Measurements from ENCODE around the gene WNT2.
A peak's percentile ranks its signal among the peaks of the same experiment; 100 is the strongest.
"Not testable (repeated sequence)": the region's sequence is repeated elsewhere in the genome, so short reads cannot be mapped to it uniquely, and the experiment has no call there.

Gene WNT2

DNA sequence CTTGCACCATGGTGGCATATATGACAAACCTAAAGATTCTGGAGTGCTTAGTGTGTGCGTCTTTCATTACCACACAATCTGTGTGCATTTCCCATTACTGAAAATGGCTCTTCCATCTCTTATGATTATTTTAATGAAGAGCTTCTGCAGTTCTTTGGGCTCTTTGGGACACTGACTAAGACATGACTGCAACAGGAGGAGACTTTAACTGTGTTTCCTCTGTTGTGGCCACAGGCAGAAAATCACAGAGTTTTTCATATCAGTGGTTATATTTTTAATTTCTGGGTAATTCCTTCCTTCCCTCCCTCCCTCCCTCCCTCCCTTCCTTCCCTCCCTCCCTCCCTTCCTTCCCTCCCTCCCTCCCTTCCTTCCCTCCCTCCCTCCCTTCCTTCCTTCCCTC is 58.1 kb downstream of the WNT2 start:
- no peak for DNase-seq

DNA sequence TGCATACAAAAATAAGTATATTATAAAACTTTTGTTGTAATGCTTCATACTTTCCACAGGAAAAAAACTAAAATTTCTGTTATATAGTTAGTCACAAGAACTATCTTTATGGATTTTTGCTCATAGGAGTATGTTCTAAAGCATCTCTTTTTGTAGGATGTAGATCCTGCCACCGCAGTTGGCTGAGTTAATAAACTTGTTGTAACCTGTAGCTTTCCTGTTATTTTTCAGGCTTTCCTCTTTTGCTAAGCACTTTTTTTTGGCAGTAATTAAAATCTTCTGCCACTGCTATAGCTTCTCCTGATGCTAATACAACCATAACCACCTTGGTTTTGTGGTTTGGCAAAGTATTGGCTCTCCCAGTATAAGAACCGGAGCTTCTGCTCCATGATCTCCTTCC is 60.3 kb downstream of the WNT2 start:
- no peak for DNase-seq

DNA sequence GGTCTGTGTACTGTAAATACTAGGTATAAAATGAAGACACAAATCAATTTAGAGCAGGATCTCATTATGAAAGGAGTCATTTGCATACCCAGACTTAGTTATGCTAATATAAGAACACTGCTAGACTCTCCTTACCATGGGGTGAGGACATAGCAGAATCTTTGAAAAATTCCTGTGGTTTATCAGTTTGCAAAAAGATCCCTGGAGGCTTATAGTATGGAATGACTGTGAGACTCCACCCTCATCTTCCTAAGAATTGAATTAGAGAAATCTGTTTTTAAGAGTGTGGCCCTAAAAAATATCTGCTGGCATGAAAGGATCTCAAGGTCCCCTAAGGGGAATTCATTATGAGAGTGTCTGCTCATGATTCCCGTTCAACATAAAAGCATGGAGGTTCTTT is 63.2 kb downstream of the WNT2 start:
- DNase-seq, result no peak

DNA sequence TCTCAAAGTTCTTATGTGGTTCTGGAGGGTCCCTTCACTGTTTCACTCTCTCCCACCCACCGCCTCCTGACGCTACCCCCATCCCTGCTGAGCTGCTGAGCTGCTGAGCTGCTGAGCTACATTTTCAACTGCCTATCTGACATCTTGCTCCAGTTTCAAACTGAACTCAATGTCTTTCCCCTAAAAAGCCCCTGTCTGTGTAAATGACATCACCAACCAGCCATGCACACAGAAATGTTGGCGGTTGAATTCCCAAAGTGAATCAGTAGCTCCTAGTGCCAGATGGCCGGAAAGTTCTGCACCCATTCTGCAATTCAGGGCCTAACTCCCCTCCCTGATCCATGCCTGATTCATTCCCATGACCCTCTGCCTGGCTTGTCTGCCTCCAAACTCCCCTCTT is 71.2 kb downstream of the WNT2 start:
- DNase-seq, result no peak

DNA sequence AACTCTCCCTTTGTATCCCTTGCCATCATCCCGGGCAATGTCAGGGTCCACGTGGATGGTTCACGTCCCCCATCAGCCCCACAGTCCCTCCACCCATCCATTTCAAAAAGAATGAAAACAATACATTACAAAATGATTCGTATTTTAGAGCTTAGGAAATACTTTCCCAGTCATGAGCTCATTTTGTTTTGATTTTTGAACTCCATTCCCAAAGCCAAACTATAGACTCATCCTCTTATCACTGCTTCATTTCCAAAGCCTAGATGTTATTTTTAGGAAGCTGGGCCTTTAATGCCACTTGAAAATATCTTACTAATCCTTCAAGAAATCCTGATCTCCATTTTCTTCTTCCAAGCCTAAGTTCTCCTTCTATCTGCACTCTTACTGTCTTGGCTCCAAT is 72.1 kb downstream of the WNT2 start:
- DNase-seq, result no peak

DNA sequence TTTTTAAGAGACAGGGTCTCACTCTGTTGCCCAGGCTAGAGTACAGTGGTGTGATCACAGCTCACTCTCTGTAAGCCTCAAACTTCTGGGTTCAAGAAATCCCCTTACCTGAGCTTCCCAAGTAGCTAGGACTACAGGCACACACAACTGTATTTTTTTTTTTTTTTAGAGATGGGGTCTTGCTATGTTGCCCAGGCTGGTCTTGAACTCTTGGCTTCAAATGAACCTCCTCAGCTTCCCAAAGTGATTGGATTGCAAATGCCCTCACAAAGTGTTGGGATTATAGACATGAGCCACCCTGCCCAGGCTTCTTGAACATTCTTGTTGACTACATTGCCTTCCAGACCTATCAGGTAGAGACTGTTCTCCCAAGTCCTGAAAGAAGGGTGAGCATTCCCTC is 72.6 kb downstream of the WNT2 start:
- DNase-seq, result no peak

DNA sequence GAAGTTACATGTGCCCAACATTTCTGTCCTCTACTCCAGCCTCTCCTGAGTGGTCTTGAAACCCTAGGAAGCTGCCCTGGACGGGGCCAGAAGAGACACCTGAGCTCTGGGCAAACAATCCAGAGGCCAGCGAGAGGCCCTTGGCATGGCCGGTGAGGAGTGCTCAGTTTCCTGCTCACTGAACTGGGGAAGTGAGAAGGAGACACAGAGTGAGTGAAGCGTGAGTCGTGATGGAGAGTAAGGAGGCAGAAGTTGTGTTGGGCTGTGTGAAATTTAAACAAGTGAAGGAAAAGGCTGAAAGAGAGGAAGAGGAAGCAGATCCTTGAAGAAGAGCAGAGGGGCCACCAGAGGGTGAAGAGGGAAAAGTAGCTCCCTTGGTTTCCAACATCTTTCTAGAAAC is 73.2 kb downstream of the WNT2 start:
- DNase-seq, result no peak

DNA sequence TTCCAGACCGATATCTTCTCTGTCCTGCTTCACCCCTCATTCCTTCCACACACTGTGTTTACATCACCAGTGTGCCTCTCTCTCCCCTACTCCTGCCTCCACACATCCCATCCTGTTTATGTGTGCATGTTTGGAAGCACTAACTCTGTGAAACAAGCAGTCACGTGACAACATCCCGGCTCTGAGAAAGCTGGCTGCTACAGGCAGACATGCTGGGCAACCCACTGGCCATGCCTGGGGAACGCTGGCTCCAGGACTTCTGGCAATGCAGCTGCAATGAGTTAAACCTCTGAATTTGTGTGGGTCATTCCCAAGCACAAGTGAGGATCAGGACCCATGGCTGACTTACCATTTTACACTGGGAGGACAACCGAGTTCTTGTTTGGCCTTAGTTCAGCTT is 74.0 kb downstream of the WNT2 start:
- DNase-seq, result peak in 22 of 56 donors; percentile 1 to 59 (median 11)

DNA sequence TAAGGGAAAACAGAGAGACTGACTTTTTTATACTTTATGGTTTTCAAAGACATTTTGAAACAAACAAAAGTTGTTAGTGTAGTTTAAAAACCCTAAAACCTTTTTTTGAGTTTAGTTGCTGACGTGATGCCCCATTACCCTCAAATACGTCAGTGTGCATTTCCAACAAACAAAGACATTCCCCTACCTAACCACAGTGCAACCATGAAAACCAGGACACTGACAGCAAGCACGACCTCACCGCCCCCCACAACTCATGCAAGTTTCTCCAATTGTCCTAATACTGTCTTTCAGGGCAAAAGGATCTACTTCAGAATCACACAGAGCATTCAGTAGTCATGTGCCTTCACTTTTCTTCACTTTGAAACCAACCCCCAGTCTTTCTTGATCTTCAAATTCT is 75.0 kb downstream of the WNT2 start:
- no peak for DNase-seq

DNA sequence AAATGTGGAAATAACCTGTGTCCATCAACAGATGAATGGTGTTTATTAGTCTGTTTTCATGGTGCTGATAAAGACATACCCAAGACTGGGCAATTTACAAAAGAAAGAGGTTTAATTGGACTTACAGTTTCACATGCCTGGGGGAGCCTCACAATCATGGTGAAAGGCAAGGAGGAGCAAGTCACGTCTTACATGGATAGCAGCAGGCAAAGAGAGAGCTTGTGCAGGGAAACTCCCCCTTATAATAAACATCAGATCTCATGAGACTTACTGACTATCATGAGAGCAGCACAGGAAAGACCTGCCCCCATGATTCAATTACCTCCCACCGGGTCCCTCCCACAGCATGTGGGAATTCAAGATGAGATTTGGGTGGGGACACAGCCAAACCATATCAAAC is 77.2 kb downstream of the WNT2 start:
- DNase-seq, result not testable (repeated sequence)

DNA sequence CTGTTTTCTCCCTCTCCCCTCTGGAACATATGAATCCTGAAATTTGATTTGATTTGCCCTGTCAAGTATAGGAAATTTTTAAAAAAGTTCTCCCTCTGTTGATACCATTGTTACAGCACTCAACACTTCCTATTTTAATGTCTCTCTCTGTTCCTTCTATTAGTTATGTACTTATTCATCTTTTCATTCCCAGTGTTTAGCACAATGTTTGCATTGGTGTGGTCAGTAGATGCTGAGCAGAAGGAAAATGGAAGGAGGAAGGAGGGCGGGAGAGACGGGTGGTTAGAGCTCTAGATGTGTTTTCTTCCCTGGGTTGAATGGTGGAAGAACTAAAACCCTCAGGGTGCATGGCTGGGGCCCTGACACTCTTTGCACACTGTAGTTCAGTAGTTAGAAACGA is 79.5 kb downstream of the WNT2 start:
- no peak for DNase-seq

DNA sequence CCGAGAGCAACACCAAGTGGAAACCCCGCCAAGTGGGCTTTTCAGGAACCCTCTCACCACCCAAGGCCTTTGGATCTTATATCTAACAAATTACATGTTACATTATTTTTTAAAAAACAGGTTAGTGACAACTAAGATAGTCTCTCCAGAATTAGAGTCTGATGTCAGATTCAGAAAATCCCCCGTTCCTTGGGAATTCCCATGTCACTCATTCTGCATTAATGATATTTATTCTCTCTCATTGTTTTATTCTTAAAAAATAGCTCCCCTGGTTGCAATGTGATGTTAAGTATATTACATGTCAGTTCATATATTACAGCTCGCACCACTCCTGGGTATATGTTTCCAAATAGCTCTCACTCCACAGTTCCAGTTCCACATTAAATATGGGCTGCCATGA is 81.8 kb downstream of the WNT2 start:
- no peak for DNase-seq

DNA sequence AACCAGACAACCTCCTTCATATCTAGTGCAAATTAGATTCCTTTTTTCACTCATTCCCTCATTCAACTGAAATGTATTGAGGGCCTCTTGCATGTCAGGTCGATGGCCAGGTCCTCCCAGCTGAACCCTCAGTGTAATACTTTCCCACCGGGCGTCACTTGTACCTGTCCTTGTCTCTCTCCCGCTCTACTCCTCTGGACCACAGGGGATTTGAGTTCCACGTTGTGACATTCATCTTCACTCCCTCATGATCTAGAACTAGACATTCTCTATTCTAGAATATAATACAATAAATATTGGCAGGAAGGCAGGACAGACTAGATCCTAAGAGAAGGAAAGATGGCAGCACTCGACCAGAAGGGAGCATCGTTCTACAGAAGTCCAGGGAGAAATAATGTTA is 83.9 kb downstream of the WNT2 start:
- no peak for DNase-seq

DNA sequence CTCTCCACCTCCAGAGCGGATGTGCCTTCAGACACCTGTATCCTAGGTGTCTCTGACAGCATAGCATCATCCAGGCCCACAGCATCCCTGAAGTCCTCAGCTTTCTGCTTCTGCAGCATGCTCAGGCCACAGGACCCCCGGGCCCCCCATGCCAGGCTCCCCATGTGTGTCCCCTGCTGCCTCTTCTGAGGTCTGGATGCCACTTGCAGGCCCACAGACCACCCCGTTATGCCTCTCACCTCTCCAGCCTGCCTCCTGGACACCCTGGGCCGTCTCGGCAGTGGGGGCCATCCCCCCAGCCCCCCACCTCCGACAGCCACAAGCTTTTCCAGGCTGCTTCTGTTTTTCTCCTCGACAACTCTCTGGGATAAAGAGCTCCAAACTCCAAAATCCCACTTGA is 84.4 kb downstream of the WNT2 start:
- DNase-seq, result no peak

DNA sequence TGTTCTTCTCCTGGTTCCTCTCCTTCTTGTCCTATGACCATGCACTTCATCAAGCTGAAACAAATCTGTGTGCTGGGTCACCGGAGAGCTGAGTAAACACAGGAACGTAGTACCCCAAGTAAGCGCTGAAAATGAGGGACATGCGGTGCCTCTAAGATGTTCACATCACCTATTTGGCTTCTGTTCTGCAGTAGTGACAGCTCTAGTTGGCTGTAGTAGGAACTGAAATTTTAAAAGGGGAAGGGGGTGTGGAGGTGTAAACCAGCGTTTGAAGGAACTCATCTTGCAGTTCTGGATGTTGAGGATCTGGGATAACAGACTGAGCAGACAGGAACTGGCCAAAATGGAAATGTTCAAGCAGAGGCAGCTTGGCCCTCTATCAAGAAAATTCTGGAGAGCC is 85.2 kb downstream of the WNT2 start:
- DNase-seq, result no peak

DNA sequence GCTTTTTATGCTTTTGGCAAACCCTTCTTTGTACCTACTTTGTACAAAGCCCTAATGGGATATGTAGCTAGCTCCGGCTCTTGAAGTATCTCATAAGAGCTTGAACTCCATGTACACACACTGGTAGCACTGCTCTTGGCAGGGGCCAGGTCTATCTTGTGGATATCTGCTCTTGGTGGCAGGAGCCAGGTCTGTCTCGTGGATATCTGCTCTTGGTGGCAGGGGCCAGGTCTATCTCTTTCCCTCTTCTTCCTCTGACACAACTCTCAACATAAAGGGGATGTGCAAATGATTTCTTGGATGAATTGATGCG is 91.9 kb downstream of the WNT2 start:
- no peak for DNase-seq

DNA sequence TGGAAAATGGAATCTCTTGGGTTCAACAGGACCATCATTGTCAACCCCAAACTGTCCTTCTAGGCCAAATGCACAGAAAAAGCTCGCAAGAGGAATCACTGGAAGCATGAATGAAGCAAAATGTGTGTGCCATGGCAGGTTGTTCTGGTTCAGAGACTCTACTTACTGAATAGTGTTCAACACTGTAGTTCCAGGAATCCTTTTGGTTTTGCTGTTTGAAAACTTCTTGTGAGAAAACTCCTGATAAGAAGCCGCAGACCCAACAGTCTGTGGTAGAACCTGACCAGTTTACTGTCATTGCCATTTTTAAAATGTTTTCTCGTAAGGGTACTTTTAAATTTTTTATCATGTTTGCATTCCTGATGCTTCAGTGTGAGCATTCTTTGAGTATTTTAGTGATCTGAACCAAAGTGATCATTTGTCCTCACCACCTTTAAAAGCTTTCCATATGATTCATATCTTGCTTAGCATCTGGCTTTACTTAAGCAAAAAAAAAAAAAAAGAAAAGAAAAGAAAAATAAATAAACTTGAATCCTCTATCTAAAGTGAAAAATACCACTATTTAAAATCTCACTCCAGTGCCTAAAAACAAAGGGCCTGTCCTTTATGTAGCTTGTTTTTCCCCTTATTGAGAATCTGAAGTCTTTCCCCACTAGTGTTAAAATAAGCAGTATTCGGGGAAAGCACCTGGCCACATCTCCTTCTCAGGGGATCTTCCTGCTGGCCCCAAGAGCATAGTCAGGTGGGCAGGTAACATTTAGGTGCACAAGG is 92.4 kb downstream of the WNT2 start:
- no peak for DNase-seq

DNA sequence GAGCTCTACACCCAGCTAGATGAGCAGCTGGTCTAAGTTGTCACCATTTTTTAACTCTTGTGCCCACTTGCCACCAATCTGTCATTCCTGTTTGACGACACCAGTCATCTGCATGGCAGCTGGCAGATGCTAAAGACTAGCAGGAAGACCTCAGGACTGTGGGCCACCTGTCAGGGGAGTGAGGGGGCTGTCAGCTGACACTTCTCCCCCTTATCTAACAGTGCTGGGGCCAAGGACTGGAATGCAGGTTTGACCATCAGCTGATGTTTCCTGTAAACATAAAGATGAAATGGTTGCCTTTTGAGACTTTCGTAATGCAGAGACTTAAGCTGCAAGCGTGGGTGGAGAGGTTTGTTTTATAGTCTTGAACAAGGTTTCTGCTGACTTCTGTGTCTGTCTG is 93.5 kb downstream of the WNT2 start:
- no peak for DNase-seq

DNA sequence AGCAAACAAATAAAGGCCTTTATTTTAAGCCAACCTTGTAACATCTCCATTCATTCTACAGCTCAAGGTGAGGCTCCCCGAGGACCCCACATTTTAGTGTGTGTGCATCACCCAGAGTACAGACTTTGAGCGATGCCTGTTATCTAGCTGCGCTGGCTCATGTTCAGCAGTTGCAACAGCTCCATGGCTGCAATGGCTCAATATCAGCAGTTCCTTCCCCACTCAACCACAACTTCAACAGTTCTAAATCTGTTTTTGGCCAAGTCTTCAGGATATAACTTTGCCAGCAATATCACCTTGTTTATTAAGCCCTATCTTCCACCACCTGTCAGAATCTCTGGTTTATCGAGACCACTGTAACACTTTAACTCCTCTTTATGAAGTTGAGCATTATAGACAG is 95.8 kb downstream of the WNT2 start:
- no peak for DNase-seq

DNA sequence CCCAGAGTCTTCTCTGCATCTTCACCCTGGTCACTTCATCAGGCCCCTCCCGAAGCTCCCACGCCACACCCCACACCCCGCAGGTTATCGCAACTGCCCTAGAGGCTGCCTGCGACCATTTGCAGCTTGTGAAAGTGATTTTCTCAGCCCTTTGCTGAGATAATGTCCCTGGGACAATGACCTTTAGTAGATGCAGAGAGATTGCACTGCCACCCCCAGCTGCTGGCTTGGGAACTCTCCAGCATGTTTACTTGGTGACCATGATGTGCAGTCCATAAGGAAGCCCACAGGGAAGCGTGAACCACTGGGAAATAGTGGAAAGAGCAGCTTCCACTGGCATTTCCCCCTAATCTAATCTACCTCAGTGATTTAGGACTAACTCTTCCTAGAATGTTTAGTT is 97.3 kb downstream of the WNT2 start:
- DNase-seq, result no peak
